ENCODE data around the gene ANTXR2.
"Not testable (repeated sequence)": the region's sequence is repeated elsewhere in the genome, so short reads cannot be mapped to it uniquely, and the experiment has no call there.

The ANTXR2 gene

GRCh38 chr4:79991100-79991499, 81.9 kb downstream of the ANTXR2 start:
- not testable (repeated sequence) for DNase-seq (ENCODE audit: low read depth)

- no peak for DNase-seq (ENCODE audit: low read depth)
Measured at GRCh38 chr4:79987401-79987800, 85.6 kb downstream of the ANTXR2 start.

GRCh38 chr4:79983431-79983830, 89.6 kb downstream of the ANTXR2 start:
- DNase-seq (ENCODE audit: low read depth) = no peak

GRCh38 chr4:79982601-79983322, 90.3 kb downstream of the ANTXR2 start:
- DNase-seq (ENCODE audit: low read depth) = no peak

GRCh38 chr4:79980448-79980847, 92.6 kb downstream of the ANTXR2 start:
- no peak for DNase-seq (ENCODE audit: low read depth)

- no peak for DNase-seq (ENCODE audit: low read depth)
Measured at GRCh38 chr4:79979785-79980437, 93.1 kb downstream of the ANTXR2 start.

- DNase-seq (ENCODE audit: low read depth) = no peak
Measured at GRCh38 chr4:79977131-79977840, 95.7 kb downstream of the ANTXR2 start.

GRCh38 chr4:79964400-79965211, 108.4 kb downstream of the ANTXR2 start:
- DNase-seq (ENCODE audit: low read depth) = no peak

GRCh38 chr4:79964020-79964399, 109.0 kb downstream of the ANTXR2 start:
- DNase-seq (ENCODE audit: low read depth) = no peak

- no peak for DNase-seq (ENCODE audit: low read depth)
Measured at GRCh38 chr4:79959652-79960051, 113.4 kb downstream of the ANTXR2 start.

GRCh38 chr4:79958466-79959264, 114.4 kb downstream of the ANTXR2 start:
- DNase-seq (ENCODE audit: low read depth) = no peak

- no peak for DNase-seq (ENCODE audit: low read depth)
Measured at GRCh38 chr4:79949178-79949577, 123.9 kb downstream of the ANTXR2 start.

- no peak for DNase-seq (ENCODE audit: low read depth)
Measured at GRCh38 chr4:79948739-79949138, 124.3 kb downstream of the ANTXR2 start.

GRCh38 chr4:79948261-79948660, 124.8 kb downstream of the ANTXR2 start:
- DNase-seq (ENCODE audit: low read depth) = no peak

GRCh38 chr4:79947386-79947785, 125.6 kb downstream of the ANTXR2 start:
- DNase-seq (ENCODE audit: low read depth) = no peak

GRCh38 chr4:79935274-79935673, 137.8 kb downstream of the ANTXR2 start:
- no peak for DNase-seq (ENCODE audit: low read depth)

- no peak for DNase-seq (ENCODE audit: low read depth)
Measured at GRCh38 chr4:79934660-79935059, 138.4 kb downstream of the ANTXR2 start.

- DNase-seq (ENCODE audit: low read depth) = no peak
Measured at GRCh38 chr4:79927931-79928330, 145.1 kb downstream of the ANTXR2 start.

- no peak for DNase-seq (ENCODE audit: low read depth)
Measured at GRCh38 chr4:79923281-79923680, 149.7 kb downstream of the ANTXR2 start.

- DNase-seq (ENCODE audit: low read depth) = no peak
Measured at GRCh38 chr4:79922011-79922410, 151.0 kb downstream of the ANTXR2 start.

GRCh38 chr4:79920163-79920853, 152.7 kb downstream of the ANTXR2 start:
- DNase-seq (ENCODE audit: low read depth) = no peak
